Vagina (tissue), 2 donors: ENCODE results near the gene PLRG1. TPM values are rescaled to one million over a fixed set of nuclear protein-coding genes. Genes with fewer than 3 reads are reported as not detected.

Experiments
- DNase-seq, 2 donors: peaks; one replicate each; pipeline ENCODE4 v3.0.0-alpha.2; 2017; ENCODE audit errors: extremely low spot score in 2 of 2
- H3K27ac ChIP-seq: fragments of 200-600 bp; sonication (generic); one replicate; pipeline ENCODE4 v1.5.1; 2019
- H3K27me3 ChIP-seq: fragments of 200-600 bp; sonication (generic); one replicate; pipeline ENCODE4 v1.5.1; 2019
- H3K36me3 ChIP-seq, 2 donors: fragments of 200-600 bp; sonication (generic); one replicate each; pipeline ENCODE4 v1.5.1; 2017 to 2019
- H3K4me1 ChIP-seq: fragments of 200-600 bp; sonication (generic); one replicate; pipeline ENCODE4 v1.5.1; 2019
- H3K4me3 ChIP-seq, 2 donors: fragments of 200-600 bp; sonication (generic); 1 replicate in 1 of 2; 2 replicates in 1 of 2; pipeline ENCODE4 v1.5.1; 2016 to 2019
- H3K9me3 ChIP-seq: fragments of 200-600 bp; sonication (generic); one replicate; pipeline ENCODE4 v1.5.1; 2019
- CTCF ChIP-seq, 3 experiments: fragments of 450-650 bp in 2 of 3; fragments of 200-600 bp in 1 of 3; sonication (generic) in 1 of 3; IDR thresholded peaks; one replicate each; pipeline ENCODE4 v1.5.1; 2017 to 2019; ENCODE audit warnings: antibody characterized with exemption in 3 of 3, mild to moderate bottlenecking in 2 of 3, moderate library complexity in 2 of 3
- POLR2A ChIP-seq, 2 donors: fragments of 450-650 bp; IDR thresholded peaks; one replicate each; pipeline ENCODE4 v1.6.1; 2017; ENCODE audit warnings: antibody characterized with exemption in 2 of 2, mild to moderate bottlenecking in 2 of 2, moderate library complexity in 2 of 2
- POLR2AphosphoS5 ChIP-seq, 2 donors: sonication (generic); formaldehyde crosslinking; IDR thresholded peaks; one replicate each; pipeline ENCODE4 v1.9.0; 2017; ENCODE audit warnings: antibody characterized with exemption in 2 of 2, mild to moderate bottlenecking in 2 of 2, low read depth in 1 of 2; ENCODE audit not compliant: insufficient read depth in 1 of 2
- intact Hi-C: fragments of 100-400 bp; cut with DNase I; formaldehyde crosslinking; loops from one replicate; pipeline ENCODE4 v1.15.1; 2023
- total RNA-seq: library from RNA; depleted of rRNA; stranded (reverse); fragments of >200 nt; gene quantifications from one replicate; pipeline ENCODE4 v1.2.3, GENCODE V29; 2016

Gene PLRG1
- total RNA-seq, 1 donor from 2014 or later, result 41.3 TPM

DNA sequence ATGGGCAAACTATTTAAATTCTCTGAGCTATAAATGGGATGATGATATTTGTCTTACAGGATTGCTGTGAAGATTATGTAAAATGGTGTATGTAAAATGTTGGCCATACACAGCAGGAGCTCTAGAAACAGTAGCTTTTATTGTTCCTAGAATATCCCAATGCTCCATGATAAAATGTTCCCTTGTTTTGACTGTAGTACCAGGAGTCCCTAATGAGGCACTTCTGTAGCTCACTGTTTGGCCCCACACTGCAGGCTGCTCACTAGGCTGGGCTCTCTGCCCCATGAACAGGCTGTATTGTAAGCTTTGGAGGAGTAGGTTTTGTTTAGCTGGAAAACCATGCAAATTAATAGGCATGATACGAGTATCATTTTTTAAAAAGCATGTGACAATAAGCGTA is 43.7 kb upstream of the PLRG1 start:
- Histone ChIP-seq H3K27me3 (no peaks in the 10 kb centered on the region), H3K27ac (no peak overlapping the region), H3K4me3 (no peak overlapping the region), H3K36me3 (no peaks in the 10 kb centered on the region), H3K9me3 (no peaks in the 10 kb centered on the region), H3K4me1 (no peaks in the 10 kb centered on the region)
- intact Hi-C loops, result no loop called here
- TF ChIP-seq CTCF (IDR thresholded peaks at IDR 0.05) (no peak), POLR2A (IDR thresholded peaks at IDR 0.05) (no peak), POLR2AphosphoS5 (IDR thresholded peaks at IDR 0.05; ENCODE audit: insufficient read depth in 1 of 2, low read depth in 1 of 2) (no peak)
- no peak for DNase-seq

- DNase-seq, result no peak
Observed at GRCh38 chr4:154591890-154592289, 41.7 kb upstream of the PLRG1 start.

GRCh38 chr4:154590329-154591006 is 40.3 kb upstream of the PLRG1 start, which contains the start of gene FGA:
Gene FGA (minus strand): TSS chr4:154590742. CDS start chr4:154590687, 55 bp downstream.
- intact Hi-C loops, result no loop called here
- Histone ChIP-seq H3K36me3 (no peaks in the 10 kb centered on the region), H3K27me3 (no peaks in the 10 kb centered on the region), H3K9me3 (no peaks in the 10 kb centered on the region), H3K27ac (no peak within 1 kb of the TSS), H3K4me3 (no peak within 1 kb of the TSS), H3K4me1 (no peaks in the 10 kb centered on the region)
- no peak for TF ChIP-seq POLR2AphosphoS5 (IDR thresholded peaks at IDR 0.05; ENCODE audit: insufficient read depth in 1 of 2, low read depth in 1 of 2)
- no peak for TF ChIP-seq POLR2A (IDR thresholded peaks at IDR 0.05)
- TF ChIP-seq CTCF (IDR thresholded peaks at IDR 0.05), result no peak
- no peak for DNase-seq

More at GRCh38 chr4:154591890-154592289, 41.7 kb upstream of the PLRG1 start:
- no peaks in the 10 kb centered on the region for H3K36me3 ChIP-seq
- intact Hi-C loops, result no loop called here
- H3K27me3 ChIP-seq, result no peaks in the 10 kb centered on the region
- no peak overlapping the region for H3K27ac ChIP-seq
- TF ChIP-seq POLR2A (IDR thresholded peaks at IDR 0.05) (no peak), CTCF (IDR thresholded peaks at IDR 0.05) (no peak), POLR2AphosphoS5 (IDR thresholded peaks at IDR 0.05; ENCODE audit: insufficient read depth in 1 of 2, low read depth in 1 of 2) (no peak)
- no peaks in the 10 kb centered on the region for H3K4me1 ChIP-seq
- H3K4me3 ChIP-seq, result no peak overlapping the region
- H3K9me3 ChIP-seq, result no peaks in the 10 kb centered on the region

DNA sequence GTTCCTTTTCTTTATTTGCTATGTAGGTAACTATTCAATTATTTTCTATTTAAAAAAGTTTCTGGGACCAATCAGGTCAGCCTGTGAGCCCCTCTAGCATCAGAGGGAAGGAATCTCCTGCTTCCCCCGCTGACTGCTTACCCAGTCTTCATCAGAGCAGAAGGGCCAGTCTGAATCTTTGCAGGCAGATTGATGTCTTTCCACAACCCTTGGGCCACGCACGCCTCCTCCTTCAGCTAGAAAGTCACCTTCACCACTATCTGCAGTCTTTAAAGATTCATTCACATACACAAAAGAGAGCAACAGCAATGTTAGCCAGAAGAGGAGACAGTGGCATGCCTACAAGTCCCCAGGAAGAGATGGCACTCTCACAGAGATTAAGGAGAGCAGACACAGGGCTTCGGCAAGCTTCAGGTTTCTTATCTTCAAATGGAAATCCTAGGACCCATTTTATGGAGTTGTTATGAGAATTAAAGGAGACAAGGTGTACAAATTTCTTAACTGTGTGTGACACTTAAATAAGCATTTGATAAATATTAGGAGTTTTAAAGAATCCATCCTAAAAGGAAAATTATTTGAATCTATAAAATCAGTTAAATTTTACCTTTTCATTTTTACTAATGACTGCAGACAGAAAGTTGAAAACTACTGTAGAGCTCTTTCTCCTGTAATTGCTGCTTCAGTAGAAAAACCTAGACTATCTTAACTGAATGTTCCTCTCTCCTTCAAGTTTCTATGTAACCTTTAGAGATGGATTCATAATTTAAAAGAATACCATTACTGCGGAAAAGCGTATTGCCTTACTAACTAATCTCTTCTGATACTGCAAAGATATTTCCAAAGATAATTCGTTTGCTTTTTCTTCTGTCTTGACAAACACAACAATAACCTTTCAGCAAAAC is 39.3 kb upstream of the PLRG1 start:
- H3K36me3 ChIP-seq, result no peaks in the 10 kb centered on the region
- H3K27me3 ChIP-seq, result no peaks in the 10 kb centered on the region
- H3K4me3 ChIP-seq, result no peak overlapping the region
- no peak overlapping the region for H3K27ac ChIP-seq
- TF ChIP-seq CTCF (IDR thresholded peaks at IDR 0.05) (no peak), POLR2A (IDR thresholded peaks at IDR 0.05) (no peak), POLR2AphosphoS5 (IDR thresholded peaks at IDR 0.05; ENCODE audit: insufficient read depth in 1 of 2, low read depth in 1 of 2) (no peak)
- DNase-seq, result no peak
- no peaks in the 10 kb centered on the region for H3K9me3 ChIP-seq
- no peaks in the 10 kb centered on the region for H3K4me1 ChIP-seq
- intact Hi-C loops, result no loop called here
